Liver (tissue), 9 donors: Measurements from ENCODE around the gene APPL2. TPM values are rescaled to one million over a fixed set of nuclear protein-coding genes. Genes with fewer than 3 reads are reported as not detected.

ENCODE experiments used
- DNase-seq: peaks from one replicate; pipeline ENCODE4 v3.0.0-alpha.2; 2017; ENCODE audit warnings: low spot score
- H3K27ac ChIP-seq, 2 donors: one replicate each; pipeline ENCODE4 v1.7.0; 2013; ENCODE audit warnings: inconsistent platforms in 2 of 2, low read length in 2 of 2, control low read depth in 1 of 2, low read depth in 1 of 2, mild to moderate bottlenecking in 1 of 2
- H3K27me3 ChIP-seq, 4 donors: one replicate each; pipeline versions ENCODE4 v1.6.1 to v1.7.0; 2013; ENCODE audit warnings: low read length in 3 of 4, inconsistent platforms in 1 of 4, mild to moderate bottlenecking in 1 of 4, moderate library complexity in 1 of 4; ENCODE audit not compliant: control insufficient read depth in 4 of 4, insufficient read depth in 4 of 4
- H3K36me3 ChIP-seq, 4 donors: one replicate each; pipeline versions ENCODE4 v1.6.1 to v1.7.0; 2013; ENCODE audit warnings: low read length in 3 of 4, mild to moderate bottlenecking in 3 of 4, low read depth in 1 of 4, moderate library complexity in 1 of 4; ENCODE audit not compliant: control insufficient read depth in 4 of 4, insufficient read depth in 3 of 4
- H3K4me1 ChIP-seq, 4 donors: one replicate each; pipeline versions ENCODE4 v1.6.1 to v1.7.0; 2013; ENCODE audit warnings: low read length in 3 of 4, mild to moderate bottlenecking in 3 of 4, moderate library complexity in 1 of 4; ENCODE audit not compliant: control insufficient read depth in 4 of 4, insufficient read depth in 4 of 4
- H3K4me3 ChIP-seq, 3 donors: one replicate each; pipeline versions ENCODE4 v1.6.1 to v1.7.0; 2013; ENCODE audit warnings: low read length in 3 of 3, control low read depth in 1 of 3, low read depth in 1 of 3, mild to moderate bottlenecking in 1 of 3
- H3K9ac ChIP-seq, 2 donors: one replicate each; pipeline ENCODE4 v1.7.0; 2013; ENCODE audit warnings: low read length in 2 of 2, mild to moderate bottlenecking in 2 of 2, moderate library complexity in 2 of 2, control low read depth in 1 of 2, low read depth in 1 of 2
- H3K9me3 ChIP-seq, 4 donors: one replicate each; pipeline versions ENCODE4 v1.6.1 to v1.7.0; 2013; ENCODE audit warnings: low read length in 3 of 4; ENCODE audit not compliant: control insufficient read depth in 4 of 4
- CTCF ChIP-seq: fragments of 150-350 bp; IDR thresholded peaks from 2 replicates; pipeline ENCODE4 v1.5.1; 2017; ENCODE audit warnings: improper control_type of control experiment, low read depth, low read length; ENCODE audit not compliant: missing input control
- EGR1 ChIP-seq, 2 donors: IDR thresholded peaks; 2 replicates each; pipeline ENCODE4 v1.6.1; 2016 to 2018; ENCODE audit warnings: antibody characterized with exemption in 2 of 2, low read depth in 2 of 2
- FOXA2 ChIP-seq: IDR thresholded peaks from 2 replicates; pipeline ENCODE4 v1.6.1; 2016; ENCODE audit warnings: antibody characterized with exemption
- GABPA ChIP-seq, 2 donors: IDR thresholded peaks in 1 of 2; conservative IDR thresholded peaks in 1 of 2; 2 replicates each; pipeline ENCODE4 v1.6.1; 2016; ENCODE audit warnings: antibody characterized with exemption in 2 of 2, mild to moderate bottlenecking in 1 of 2, moderate library complexity in 1 of 2
- HNF4A ChIP-seq, 2 donors: conservative IDR thresholded peaks; 2 replicates each; pipeline ENCODE4 v1.6.1; 2016; ENCODE audit warnings: antibody characterized with exemption in 2 of 2, mild to moderate bottlenecking in 2 of 2
- HNF4G ChIP-seq: IDR thresholded peaks from 2 replicates; pipeline ENCODE4 v1.6.1; 2016; ENCODE audit warnings: antibody characterized with exemption
- JUND ChIP-seq, 2 donors: IDR thresholded peaks; 2 replicates each; pipeline ENCODE4 v1.6.1; 2016; ENCODE audit warnings: antibody characterized with exemption in 2 of 2
- NR2F2 ChIP-seq: IDR thresholded peaks from 2 replicates; pipeline ENCODE4 v1.6.1; 2016; ENCODE audit warnings: antibody characterized with exemption
- REST ChIP-seq: IDR thresholded peaks from 2 replicates; pipeline ENCODE4 v1.6.1; 2016; ENCODE audit warnings: antibody characterized with exemption, mild to moderate bottlenecking
- RXRA ChIP-seq, 2 donors: IDR thresholded peaks; 2 replicates each; pipeline ENCODE4 v1.6.1; 2017 to 2018; ENCODE audit warnings: antibody characterized with exemption in 2 of 2, mild to moderate bottlenecking in 1 of 2
- SP1 ChIP-seq: IDR thresholded peaks from 2 replicates; pipeline ENCODE4 v1.6.1; 2018; ENCODE audit warnings: antibody characterized with exemption, mild to moderate bottlenecking
- TAF1 ChIP-seq: conservative IDR thresholded peaks from 2 replicates; pipeline ENCODE4 v1.6.1; 2016; ENCODE audit warnings: antibody characterized with exemption, mild to moderate bottlenecking
- ZBTB33 ChIP-seq: IDR thresholded peaks from 2 replicates; pipeline ENCODE4 v1.6.1; 2016; ENCODE audit warnings: antibody characterized with exemption
- WGBS: extraction: QIAGEN DNeasy Blood & Tissue Kit; methylation state at CpG from one replicate; pipeline ENCODE4 v1.1.7; 2013; 5-methylcytosine and 5-hydroxymethylcytosine counted together
- polyA plus RNA-seq, 2 donors: library from polyadenylated mRNA; stranded (reverse) in 1 of 2; unstranded in 1 of 2; fragments of 200-250 nt in 1 of 2; fragments of >200 nt in 1 of 2; fragmentation: Nextera tagmentation in 1 of 2; extraction: Ambion mirVana in 1 of 2; gene quantifications; one replicate each; pipeline versions ENCODE4 v1.2.1 to v1.2.3, GENCODE V29; 2013 to 2015
- total RNA-seq, 2 donors: library from RNA; depleted of rRNA; stranded (reverse); fragments of >200 nt; gene quantifications; one replicate each; pipeline ENCODE4 v1.2.3, GENCODE V29; 2014
- donor health status: healthy.
- donor health status: healthy.
- donor health status: healthy.
- donor health status: healthy.
- donor health status: healthy.

The APPL2 gene
- total and polyA plus RNA-seq, 4 donors: 7.1 to 21.2 (median 12.7) TPM

- H3K27me3 ChIP-seq: no peaks in the 10 kb centered on the region
- no peak for DNase-seq
- TF ChIP-seq TAF1 (no peak), EGR1 (IDR thresholded peaks at IDR 0.05; ENCODE audit: low read depth in 2 of 2) (no peak), CTCF (no peak), NR2F2 (no peak), FOXA2 (no peak), RXRA (IDR thresholded peaks at IDR 0.05) (no peak), HNF4G (no peak), SP1 (no peak), HNF4A (conservative IDR thresholded peaks at IDR 0.05) (no peak), ZBTB33 (no peak), REST (no peak), GABPA (IDR thresholded peaks at IDR 0.05 in 1 of 2, conservative IDR thresholded peaks at IDR 0.05 in 1 of 2) (no peak), JUND (IDR thresholded peaks at IDR 0.05) (no peak)
- no peaks in the 10 kb centered on the region for H3K4me1 ChIP-seq
- no peak overlapping the region for H3K27ac ChIP-seq
- H3K36me3 ChIP-seq: peaks cover 6 to 58% (median 55%) of the 10 kb centered on the region in 4 donors
- no peaks in the 10 kb centered on the region for H3K9me3 ChIP-seq
- H3K9ac ChIP-seq: no peak overlapping the region
- H3K4me3 ChIP-seq: no peak overlapping the region
- WGBS: 97% methylated on average over 3 of the region's 3 CpGs
Measured at GRCh38 chr12:105162174-105162573, 73.8 kb downstream of the APPL2 start.

- no peak overlapping the region for H3K27ac ChIP-seq
- H3K9ac ChIP-seq: no peak overlapping the region
- no peaks in the 10 kb centered on the region for H3K4me1 ChIP-seq
- H3K36me3 ChIP-seq: peaks cover 8 to 61% (median 39%) of the 10 kb centered on the region in 4 donors
- H3K4me3 ChIP-seq: no peak overlapping the region
- DNase-seq: no peak
- H3K27me3 ChIP-seq: no peaks in the 10 kb centered on the region
- 96% methylated on average over 2 of the region's 2 CpGs for WGBS
- TF ChIP-seq JUND (IDR thresholded peaks at IDR 0.05) (no peak), NR2F2 (no peak), HNF4G (no peak)
- H3K9me3 ChIP-seq: no peaks in the 10 kb centered on the region
Measured at GRCh38 chr12:105158876-105159275, 77.1 kb downstream of the APPL2 start.
